OCI-LY1 (cell line): ENCODE results near the gene FBXW7.

Source experiments
- CTCF ChIP-seq: fragments of 200-600 bp; sonication (generic), shearing (Covaris generic); IDR thresholded peaks from 2 replicates; pipeline ENCODE4 v1.5.1; 2017; ENCODE audit warnings: mild to moderate bottlenecking, antibody characterized with exemption, low read length, moderate library complexity, mixed read lengths
- EZH2 ChIP-seq: fragments of 200-600 bp; sonication (generic), shearing (Covaris generic); IDR thresholded peaks from 2 replicates; pipeline ENCODE4 v1.8.0; 2017; ENCODE audit warnings: borderline replicate concordance, mixed run types, mild to moderate bottlenecking, antibody characterized with exemption, low read length, moderate library complexity, mixed read lengths

GRCh38 chr4:152494020-152494419 lies 41.9 kb downstream of the FBXW7 start:
- TF ChIP-seq CTCF (no peak), EZH2 (no peak)
